ENCODE measurements around the gene IVNS1ABP.
"Not testable (repeated sequence)": the region's sequence is repeated elsewhere in the genome, so short reads cannot be mapped to it uniquely, and the experiment has no call there.

Gene IVNS1ABP

DNA sequence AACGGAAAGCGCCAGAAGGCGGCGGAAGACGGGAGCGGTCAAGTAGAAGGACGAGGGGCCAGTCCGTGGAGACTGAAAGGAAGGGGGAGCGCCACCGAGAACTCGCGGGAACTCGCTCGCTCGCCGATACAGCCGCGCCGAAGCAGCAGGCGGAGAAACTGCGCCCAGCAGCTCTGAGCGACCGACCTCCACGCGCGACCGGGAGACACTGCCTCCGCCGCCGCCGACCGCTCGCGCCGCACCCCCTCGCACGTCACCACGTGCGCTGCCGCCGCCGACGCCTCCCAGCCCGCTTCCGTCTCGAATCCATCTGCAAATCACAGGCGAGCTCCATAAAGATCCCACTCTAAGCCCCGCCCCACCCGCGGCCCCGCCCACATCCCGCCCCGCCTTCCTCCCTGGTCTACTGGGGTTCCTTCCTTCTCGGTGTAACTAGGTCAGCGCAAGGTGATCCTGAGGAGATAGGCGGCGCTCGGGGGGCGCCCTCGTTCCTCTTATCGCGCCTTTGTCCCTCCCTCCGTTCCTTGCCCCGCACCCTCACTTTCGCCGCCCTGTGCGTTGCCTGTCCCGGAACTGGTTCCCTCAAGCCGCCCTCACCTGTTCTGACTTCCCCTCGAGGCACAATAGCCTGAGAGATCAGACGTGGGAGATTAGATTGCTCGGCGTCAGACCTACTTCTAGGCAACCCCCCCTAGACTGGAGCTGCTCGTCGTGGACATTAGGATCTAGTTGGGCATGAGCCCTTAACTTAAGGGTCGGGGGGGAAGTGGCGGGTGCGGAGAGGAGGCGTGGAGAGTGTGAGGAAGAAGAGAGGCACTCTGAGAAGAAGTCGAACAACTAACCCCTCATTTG lies at the start of gene IVNS1ABP:
Gene IVNS1ABP, minus strand, starts transcription at position 210 of the 852 bp plus-strand sequence. CDS start 7,750 bp downstream, outside the sequence.
- peak; percentile 96 to 98 (median 98) for DNase-seq

DNA sequence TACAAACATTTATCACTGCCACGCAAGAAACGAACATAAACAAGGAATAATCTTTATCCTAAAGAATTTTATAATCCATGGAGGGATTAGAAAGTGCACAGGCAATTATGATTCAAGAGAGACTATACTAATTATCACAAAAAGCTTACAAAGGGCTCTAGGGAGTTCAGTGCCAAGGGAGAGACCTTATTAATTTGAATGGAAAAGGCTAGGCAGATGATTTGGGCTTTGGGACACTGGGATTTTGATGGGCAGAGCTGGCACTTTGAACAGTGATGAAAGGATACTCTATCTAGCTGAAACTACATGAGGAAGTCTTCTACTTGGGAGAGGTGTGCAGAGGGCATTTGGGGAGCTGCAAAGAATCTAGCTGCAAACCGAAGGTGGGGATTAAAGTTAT lies 48.9 kb upstream of the IVNS1ABP start:
- DNase-seq = no peak

DNA sequence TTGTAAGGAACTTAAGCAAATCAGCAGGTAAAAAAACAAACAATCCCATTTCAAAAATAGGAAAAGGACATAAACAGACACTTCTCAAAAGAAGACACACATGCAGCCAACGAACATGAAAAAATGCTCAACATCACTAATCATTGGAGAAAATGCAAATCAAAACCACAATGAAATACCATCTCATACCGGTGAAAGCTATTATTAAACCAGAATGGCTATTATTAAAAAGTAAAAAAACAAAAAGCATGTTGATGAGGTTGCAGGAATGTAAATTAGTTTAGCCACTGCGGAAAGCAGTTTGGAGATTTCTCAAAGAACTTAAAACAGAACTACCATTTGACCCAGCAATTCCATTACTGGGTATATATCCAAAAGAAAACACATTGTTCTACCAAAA lies 47.5 kb upstream of the IVNS1ABP start:
- DNase-seq = not testable (repeated sequence)

DNA sequence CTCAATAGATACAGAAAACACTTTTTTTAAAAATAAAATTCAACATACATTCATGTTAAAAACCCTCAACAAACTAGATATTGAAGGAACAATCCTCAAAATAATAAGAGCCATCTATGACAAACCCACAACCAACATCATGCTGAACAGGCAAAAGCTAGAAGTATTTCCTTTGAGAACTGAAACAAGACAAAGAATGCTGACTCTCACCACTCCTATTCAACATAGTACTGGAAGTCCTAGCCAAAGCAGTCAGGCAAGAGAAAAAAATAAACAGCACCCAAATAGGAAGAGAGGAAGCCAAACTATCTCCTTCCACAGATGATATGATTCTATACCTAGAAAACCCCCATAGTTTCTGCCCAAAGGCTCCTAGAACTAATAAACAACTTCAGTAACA lies 46.2 kb upstream of the IVNS1ABP start:
- DNase-seq = no peak

DNA sequence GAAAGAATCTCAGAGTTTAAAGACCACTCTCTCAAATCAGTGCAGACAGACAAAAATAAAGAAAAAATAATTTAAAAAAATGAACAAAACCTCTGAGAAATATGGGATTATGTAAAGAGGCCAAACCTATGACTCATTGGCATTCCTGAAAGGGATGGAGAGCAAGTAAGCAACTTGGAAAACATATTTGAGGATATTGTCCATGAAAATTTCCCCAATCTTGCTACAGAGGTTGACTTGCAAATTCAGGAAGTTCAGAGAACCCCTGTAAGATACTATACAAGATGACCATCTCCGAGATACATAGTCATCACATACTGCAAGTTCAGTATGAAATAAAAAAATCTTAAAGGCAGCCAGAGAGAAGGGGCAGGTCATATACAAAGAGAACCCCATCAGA lies 43.7 kb upstream of the IVNS1ABP start:
- DNase-seq = no peak

DNA sequence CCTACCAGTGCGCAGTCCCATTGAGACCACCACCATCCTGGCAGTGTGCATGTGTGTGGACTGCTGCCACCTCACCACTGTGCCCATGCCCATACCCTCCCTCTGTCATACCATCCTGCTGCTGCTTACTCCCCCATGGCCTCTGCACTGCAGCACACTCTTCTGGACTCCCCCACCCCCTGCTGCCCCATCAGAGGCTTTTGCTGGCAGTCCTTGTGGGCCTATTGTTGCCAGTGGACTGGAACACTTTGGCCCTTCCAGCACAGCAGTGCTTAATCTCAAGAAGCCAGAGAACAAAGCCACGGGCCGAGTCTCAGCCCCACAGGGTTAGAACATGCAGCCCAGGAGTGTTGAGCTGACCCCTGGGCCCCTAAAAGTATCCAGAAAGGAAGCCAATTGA lies 41.9 kb upstream of the IVNS1ABP start:
- no peak for DNase-seq

DNA sequence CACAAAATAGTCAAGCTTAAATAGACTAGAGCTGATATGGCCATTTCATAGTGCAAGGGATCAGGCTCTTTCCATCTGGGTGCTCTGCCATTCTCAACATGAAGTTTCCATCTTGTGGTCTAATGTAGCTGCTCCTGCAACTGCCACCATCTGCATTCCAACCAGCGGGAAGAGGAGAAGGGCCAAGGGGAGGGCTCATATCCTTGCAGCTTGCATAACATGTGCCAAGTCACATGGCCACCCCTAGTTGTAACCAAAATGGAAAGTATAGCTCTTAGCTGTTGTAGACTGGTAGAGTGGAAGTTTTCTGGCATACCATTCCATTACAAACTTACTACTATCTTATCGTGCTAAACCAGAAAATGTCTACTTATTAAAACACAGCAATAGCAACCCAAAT lies 38.9 kb upstream of the IVNS1ABP start:
- no peak for DNase-seq

DNA sequence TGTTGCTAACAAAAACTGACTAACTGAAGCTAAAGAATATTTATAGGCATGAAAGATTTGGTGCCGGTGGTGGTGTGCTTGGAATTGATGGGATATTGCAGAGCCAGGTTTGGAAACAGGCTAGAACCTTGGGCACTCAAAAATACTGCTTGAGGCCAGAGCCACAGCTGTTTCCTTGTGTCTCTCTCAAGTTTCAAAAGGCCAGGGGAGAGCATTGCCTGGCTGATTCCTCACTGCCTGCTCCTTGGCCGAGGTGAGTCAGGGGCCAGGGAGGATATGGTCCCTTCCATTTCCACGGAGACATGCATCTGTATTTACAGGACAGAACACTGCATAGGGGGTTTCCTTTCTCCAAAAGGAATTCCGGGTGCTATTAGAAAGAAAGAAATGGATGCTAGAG lies 36.1 kb upstream of the IVNS1ABP start:
- no peak for DNase-seq

DNA sequence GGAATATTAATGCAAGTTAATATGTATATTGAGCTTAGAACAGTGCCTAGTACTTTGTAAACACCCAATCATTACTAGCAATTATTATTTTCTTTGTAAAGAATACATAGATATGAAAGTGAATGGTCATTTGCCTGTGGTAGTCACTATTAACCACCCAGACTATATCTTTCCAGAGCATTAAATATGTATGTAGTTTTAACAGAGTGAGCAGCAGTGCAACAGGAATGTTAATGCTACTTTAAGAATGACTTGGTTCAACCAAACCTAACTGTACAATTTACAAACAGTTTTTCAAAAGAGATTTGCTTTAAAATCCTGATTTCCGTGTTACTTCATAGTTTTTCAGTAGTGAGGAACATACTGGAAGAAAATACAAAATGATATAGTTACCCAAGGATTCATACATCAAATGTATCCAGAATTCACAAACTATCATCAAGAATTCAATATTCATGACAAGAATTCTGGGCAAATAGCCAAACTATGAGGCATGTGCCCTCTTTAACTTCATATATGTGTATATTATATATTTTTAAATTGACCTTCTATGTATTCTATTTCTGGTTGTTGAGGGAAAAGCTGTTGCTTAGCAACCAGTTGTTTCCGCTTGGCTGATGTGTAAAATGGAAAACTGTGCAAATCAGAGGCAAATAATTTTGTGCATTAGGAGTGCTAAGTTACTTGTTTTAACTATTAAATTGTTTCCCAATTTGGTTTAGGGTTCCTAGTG lies 34.9 kb upstream of the IVNS1ABP start:
- DNase-seq = peak in 2 of 3 experiments; percentile 6 to 65

DNA sequence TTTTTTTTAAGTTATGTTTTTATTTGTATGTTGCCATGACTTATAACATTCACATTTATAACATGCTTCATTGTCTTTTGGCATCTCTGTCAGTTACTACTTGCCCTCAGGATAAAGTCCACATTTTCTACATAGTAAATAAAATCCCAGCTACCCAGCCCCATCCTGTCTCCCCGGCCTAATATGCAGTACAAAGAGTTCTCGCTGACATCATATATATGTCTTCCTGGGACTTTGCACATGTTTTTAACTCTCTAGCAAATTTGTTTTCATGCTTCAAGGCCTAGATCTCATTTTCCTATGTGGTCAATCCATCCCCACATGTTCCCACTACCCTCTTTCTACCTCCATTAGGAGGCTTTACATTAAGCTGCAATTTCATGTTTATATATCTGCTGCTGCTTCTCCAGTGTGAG lies 33.0 kb upstream of the IVNS1ABP start:
- no peak for DNase-seq

DNA sequence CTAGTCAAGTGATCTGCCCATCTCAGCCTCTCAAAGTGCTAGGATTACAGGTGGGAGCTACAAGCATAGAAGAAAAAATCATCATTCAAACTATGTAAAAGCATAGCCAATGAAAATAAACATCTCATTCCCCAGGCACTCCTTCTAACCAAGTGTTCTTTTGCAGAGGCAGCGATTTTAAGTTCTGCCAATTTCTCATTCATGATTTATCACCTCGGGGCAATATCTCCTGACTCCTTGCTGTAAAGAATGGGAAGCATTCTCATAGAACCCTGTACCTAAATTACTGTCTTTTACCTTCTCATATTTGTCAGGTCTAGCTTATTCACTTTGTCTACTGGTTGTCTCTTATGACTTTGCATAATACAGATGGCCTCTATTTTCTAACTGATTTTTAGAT lies 32.5 kb upstream of the IVNS1ABP start:
- no peak for DNase-seq

DNA sequence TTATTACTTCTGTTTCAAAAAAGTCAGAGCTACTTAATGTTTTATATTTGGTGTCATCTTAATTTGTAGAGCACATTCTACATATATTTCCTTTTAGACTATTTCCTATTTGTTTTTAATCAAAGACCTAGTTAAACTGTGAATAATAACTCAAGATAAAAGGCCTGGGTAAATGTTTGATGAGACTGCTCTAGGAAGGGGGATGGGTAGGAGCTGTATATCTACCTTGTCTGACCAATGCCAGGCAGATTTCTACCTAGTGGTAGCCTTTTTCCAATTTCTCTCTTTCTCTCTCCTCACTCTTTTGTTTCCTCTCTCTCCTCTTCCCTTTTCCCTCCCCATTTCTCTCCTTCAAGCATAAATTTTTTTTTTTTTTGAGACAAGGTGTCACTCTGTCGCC lies 31.9 kb upstream of the IVNS1ABP start:
- no peak for DNase-seq

DNA sequence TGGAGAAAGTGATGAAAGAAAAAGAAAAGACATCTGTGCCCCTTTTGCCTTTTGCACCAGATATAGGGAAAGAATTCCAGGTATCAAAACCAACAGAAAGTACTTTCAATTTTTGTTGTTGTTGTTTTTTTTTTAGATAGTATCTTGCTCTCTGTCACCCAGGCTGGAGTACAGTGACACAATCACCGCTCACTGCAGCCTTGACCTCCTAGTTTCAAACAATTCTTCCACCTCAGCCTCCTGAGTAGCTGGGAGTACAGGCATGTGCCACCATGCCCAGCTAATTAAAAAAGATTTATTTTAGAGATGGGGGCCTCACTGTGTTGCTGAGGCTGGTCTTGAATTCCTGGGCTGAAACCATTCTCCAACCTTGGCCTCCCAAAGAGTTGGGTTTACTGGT lies 31.3 kb upstream of the IVNS1ABP start:
- DNase-seq = no peak

DNA sequence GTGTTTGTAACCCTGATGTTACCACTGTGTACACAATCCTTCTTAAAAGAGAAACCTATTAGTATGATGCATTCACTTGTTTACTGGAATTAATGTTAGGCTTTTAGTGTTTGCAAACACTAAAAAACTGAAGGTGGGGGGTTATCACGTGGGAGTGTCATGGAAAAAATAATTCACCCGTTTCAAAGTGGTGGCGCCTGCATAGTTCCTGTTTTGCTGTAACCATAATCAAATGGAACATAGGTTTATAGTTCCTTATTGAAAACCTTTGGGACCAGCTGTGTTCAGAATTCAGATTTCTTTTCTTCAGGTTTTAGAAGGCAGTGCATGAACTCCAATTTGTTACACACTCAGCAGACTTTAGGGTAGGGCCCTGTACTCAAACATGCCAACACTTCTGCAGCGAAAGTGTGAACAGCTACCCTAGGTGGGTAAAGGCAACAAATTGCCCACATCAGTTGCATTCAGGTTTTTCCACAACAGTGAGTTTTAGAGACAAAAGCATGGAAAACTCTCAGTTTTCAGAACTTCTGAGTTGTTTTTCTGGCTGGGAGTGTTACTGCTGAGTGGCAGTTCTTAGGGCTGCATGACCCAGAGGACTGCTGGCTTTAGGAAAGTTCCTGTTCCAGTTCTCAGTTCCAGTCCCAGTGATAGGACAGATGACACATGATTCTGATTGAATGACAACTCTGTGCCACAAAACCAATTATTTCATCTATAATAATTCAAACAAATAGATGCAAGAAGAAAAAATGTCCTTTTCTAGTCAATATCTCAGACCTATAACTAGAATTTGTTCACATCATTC lies 29.1 kb upstream of the IVNS1ABP start:
- no peak for DNase-seq

DNA sequence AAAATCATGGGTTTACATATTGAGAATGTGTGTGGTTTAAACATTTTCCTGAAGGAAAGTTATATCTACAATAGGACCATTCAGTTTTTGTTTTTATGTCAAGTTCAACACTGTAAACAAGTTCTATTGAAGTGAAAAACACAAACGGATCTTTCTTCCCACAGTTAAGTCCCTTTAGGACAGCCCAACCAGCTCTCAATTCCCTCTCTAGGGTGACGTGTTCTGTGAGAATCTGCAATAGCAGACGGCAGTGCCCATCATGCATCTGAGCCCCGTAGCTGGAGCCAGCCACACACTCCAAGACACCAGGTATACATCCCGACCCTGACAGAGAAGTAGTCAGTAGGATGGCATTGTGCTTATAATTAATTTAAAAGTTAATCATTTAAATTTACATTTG lies 26.3 kb upstream of the IVNS1ABP start:
- no peak for DNase-seq

DNA sequence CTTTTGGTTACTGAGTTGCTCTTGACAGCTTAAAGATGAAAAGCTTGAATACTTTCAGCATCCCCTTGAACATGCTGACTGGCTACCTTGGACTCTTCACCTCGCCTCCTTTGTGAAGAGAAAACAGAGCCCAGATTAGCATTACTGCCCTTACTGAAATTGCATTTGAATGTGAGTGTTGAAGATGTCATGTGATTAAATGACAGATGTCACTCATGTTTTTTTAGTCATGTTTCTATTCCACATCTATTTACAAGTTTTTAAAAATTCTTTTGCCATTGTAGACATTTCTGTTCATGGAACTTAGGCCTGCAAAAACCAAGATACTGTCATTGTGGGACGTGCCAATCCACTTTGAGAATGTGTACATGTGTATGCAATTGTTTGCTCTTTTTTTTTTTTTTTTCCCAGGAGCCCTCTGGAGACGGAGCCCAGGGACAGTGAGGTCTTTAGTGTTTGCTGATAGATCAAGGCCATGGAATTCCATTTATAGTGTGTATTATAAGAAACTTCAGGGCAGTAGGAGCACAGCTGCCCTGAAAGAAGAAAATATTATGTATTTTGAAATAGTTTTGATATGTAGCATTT lies 25.7 kb upstream of the IVNS1ABP start:
- no peak for DNase-seq

DNA sequence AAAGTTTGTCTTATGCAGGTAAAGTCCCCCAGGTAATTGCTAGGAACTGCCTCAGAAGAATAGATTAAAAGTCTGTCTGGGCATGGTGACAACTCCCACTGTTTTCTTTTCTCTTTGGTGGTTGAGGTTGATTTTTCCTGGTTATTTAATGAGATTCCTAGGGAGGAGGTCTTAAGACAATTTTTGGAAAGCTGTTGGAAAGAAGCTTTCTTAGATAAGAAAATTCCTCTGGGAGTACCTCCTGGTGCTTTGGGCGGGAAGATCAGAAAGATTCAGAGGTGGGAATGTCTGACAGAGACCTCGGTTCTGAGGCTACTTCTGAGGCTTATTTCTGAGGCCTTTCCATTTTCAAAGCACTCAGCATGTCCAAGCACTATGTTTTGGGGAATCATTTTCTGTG lies 25.0 kb upstream of the IVNS1ABP start:
- no peak for DNase-seq

DNA sequence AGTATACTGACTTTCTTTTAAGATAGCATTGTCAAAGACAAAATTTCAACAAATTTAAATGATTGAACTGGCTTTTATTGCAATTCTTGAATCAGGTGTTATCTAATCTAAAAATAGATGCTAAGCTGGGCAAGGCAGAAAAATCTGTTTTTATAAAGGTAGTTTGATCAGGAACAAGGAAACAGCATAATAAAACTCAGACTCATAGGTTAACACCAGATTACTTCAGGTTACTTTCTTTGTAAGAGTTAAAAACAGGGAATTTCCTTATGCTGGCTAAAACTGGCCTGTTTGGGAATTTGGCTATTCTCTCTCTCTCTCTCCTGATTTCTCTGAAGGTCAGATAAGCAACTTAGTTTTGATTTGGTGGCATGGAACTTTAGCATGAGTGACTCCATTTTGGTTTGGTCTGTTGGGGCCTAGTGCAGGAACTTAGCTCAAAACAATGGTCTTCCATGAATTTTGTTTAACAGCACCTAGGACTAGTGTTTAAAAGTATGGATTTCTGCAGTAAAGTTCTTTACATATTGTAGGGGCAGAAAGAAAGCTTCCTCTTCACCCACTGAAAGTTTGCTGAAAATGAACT lies 24.2 kb upstream of the IVNS1ABP start:
- no peak for DNase-seq

DNA sequence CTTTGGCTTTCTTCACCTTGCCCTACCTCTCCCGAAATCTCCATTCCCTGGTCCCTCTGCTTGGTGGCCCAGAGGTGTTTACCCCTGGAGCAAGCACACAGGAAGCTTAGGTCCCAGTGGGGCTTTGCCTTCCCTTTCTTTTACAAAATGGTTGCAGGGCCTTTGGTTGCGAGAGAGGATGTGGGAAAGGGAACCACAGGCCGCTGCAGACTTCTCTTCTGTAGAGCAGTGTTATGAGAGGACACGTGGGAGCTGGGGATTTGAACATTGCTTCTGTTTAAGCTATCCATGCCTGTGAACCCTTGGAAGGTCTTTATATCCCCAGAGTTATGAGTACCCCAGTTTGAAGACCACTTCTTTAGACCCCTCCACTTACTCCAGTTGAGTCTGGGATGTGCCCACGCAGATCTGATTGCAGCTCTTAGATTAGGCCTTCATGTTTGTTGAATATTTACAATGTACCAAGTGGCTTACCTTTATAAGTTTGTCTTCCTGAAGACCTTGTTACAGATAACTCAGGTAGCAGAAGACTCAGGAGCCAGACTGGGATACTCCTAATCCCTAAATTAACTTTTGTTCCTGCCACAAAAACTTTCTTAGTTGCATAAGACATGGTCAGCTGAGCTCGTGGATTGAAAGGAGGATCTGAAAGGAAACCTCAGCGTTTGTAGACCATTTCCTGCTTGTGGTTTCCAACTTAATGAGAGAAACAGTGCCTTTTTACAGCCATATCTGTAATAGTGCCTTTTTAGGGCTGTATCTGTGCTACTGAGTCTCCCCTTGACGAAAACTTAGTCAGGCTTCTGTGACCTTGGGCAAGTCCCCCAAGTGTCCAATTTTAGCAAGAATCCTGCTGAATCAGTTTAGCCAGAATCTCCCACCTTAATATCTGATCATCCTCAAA lies 21.9 kb upstream of the IVNS1ABP start:
- no peak for DNase-seq

DNA sequence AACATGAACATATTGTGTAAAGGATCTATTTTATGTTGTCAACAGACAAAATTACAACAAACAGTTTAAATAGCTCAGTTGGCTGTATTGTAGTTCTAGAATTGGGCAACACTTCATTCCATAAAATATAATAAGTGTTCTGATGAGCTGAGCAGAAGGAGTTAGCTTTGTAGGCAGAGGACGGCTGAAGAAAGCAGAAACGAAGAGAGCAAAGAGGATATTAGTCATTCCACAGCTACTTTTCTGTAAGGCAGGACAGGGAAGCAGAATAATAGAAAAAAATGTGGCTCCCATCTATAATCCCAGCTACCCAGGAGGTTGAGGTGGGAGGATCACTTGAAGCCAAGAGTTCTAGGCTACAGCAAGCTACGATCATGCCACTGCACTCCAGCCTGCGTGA lies 20.2 kb upstream of the IVNS1ABP start:
- no peak for DNase-seq

DNA sequence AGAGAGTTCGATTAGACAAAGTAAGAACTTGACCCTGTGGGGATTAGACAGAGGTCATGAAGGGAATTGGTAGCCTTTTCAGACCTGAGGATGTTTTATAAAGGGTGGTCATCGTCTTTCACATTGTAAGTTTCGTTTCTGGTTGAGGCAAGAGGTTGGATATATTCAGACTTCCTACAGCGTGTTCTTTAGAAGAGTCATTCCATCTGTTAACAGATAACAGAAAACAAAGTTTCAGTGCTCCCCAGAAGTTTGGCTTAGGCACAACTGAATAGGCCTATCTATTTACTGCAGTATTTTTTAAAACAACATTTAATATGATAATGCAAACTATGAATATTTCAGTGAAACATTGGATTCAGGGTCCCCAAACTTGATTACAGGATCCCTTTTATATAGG lies 17.1 kb upstream of the IVNS1ABP start:
- DNase-seq = no peak

DNA sequence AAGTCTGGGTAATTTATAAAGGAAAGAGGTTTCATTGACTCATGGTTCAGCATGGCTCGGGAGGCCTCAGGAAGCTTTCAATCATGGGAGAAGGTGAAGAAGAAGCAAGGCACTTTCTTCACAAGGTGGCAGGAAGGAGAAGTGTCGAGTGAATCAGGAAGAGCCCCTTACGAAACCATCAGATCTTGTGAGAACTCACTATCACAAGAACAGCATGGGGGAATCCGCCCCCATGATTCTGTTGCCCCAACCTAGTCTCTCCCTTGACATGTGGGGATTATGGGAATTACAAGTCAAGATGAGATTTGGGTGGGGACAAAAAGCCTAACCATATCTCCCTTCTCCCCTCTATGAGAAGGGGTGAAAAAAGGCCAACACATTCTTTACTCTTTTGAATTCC lies 11.2 kb upstream of the IVNS1ABP start:
- DNase-seq = no peak

Measured in NCI-H1417 (cell line).